ENCODE results near the gene PTPRM.

DNA sequence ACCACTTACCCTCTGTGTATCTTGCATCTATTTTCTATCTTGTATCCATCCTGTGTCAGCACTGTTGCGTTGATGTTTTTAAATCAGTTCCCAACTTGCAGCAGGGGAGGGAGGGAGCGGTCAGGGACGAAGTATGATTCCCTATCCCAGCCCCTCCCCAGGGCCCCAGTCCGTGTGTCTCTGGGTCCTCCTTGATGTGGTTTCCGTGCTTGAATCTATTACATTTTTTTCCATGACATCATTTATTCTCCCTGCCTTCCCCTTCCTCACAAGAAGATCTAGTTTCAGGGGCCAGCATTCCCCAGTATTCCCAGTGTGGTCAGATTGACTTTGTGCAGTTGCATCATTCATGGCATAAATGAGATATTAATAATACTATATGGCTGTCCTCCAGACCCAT lies 479.3 kb downstream of the PTPRM start:
- TF ChIP-seq, protein P1, sequence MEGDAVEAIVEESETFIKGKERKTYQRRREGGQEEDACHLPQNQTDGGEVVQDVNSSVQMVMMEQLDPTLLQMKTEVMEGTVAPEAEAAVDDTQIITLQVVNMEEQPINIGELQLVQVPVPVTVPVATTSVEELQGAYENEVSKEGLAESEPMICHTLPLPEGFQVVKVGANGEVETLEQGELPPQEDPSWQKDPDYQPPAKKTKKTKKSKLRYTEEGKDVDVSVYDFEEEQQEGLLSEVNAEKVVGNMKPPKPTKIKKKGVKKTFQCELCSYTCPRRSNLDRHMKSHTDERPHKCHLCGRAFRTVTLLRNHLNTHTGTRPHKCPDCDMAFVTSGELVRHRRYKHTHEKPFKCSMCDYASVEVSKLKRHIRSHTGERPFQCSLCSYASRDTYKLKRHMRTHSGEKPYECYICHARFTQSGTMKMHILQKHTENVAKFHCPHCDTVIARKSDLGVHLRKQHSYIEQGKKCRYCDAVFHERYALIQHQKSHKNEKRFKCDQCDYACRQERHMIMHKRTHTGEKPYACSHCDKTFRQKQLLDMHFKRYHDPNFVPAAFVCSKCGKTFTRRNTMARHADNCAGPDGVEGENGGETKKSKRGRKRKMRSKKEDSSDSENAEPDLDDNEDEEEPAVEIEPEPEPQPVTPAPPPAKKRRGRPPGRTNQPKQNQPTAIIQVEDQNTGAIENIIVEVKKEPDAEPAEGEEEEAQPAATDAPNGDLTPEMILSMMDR (conservative IDR thresholded peaks at IDR 0.05; ENCODE audit: low read depth, low read length): no peak
- TF ChIP-seq EZH2 (IDR thresholded peaks at IDR 0.05; ENCODE audit: borderline replicate concordance, low read depth, low read length, poor library complexity, severe bottlenecking): no peak
